Right renal pelvis (tissue), 4 donors: Measurements from ENCODE around the gene COQ4. TPM values are rescaled to one million over a fixed set of nuclear protein-coding genes. Genes with fewer than 3 reads are reported as not detected.
A peak's percentile ranks its signal among the peaks of the same experiment; 100 is the strongest.
"Not testable (repeated sequence)": the region's sequence is repeated elsewhere in the genome, so short reads cannot be mapped to it uniquely, and the experiment has no call there.

ENCODE experiments used
- DNase-seq, 4 donors: peaks; one replicate each; pipeline ENCODE4 v3.0.0-alpha.2; 2013; ENCODE audit warnings: low read depth in 4 of 4, low spot score in 3 of 4, missing footprints in 1 of 4
- polyA plus RNA-seq, 4 donors: library from polyadenylated mRNA; unstranded; fragments of 120-200 nt; gene quantifications; one replicate each; pipeline ENCODE4 v1.2.1, GENCODE V29; 2013; ENCODE audit not compliant: insufficient read length in 4 of 4

Gene COQ4
- polyA plus RNA-seq, 4 donors, result 54.8 to 70.1 (median 61.4) TPM

DNA sequence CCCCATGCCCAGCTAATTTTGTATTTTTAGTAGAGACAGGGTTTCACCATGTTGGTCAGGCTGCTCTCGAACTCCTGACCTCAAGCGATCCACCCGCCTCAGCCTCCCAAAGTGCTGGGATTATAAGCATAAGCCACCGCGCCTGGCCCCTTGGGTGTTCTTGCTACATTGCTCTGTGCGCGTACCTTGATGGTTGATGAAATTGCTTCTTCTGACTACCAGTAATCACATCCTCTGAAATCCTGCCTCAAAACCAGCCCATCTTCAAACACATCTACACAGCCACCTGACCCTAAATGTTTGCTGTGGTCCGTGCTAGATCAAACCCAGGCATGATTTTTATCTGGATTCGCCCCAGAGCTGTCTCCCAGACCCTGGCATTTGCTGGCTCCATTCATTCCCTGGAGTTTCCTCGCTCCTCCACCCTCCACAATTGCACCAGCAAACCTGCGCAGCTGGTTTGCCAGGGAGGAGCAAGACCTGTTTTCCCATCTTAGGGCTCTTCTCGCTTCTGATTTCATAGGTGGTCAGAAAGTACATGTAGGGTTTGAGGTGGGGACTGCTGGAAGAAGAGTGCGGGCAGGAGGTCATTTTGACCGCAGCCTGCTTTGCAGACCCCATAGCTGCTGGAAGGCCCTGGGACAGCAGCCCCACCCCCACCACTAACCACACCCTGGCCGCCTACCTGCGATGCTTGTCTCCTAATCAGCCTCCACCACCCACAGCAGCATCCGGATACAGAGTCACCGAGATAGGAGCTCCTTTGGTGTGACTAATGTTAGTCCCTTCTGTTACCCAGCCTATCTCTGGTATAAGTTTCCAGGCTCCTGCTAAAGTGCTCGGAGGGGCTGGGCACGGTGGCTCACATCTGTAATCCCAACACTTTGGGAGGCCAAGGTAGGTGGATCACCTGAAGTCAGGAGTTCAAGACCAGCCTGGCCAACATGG, 23.8 kb upstream of the COQ4 start:
- no peak for DNase-seq

DNA sequence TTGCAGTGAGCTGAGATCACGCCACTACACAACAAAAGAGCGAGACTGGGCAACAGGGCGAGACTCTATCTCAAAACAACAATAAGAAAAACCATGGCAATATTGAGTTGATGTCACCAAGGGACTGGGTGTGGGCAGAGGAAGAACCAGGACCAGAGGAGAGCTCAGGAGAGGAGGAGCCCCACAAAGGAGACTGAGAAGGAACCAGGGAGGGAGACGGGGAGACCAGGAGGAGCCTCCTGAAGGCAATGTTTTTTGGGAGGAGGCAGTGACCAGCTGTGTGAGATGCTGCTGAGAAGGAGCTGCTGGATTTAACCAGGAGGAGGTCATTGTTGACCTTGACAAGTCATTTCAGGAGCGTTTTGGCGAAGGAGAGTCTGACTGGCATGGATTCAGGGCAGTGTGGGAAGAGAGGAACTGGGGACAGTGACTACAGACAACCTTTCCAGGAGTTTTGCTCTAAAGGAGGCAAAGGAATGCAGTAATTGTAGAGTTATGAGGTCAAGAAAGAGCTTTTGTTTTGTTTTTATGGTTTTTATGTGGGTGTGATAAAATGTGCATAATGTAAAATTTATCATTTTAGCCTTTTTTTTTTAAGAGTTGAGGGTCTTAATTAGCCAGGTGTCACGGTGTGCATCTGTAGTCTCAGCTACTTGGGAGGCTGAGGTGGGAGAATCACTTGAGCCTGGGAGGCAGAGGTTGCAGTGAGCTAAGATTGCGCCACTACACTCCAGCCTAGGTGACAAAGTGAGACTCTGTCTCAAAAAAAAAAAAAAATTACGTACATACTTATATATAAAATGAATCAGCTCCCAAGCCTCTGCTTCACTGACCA, 18.3 kb upstream of the COQ4 start:
- DNase-seq, result no peak

DNA sequence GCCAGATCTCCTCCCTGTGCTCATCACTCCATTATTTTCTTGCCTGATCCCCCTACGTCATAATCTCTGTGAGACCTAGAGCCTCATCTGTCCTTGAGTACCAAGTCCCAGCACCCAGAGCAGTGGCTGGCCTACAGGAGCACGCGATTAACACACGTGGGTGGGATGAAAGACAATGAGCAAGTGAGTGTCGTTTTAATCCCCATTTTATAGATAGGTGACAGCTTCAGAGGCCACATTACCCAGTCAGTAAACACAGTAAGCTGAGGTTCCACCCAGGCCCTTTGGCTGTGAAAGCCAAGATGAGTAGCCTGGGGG, 17.7 kb upstream of the COQ4 start:
- DNase-seq, result no peak

DNA sequence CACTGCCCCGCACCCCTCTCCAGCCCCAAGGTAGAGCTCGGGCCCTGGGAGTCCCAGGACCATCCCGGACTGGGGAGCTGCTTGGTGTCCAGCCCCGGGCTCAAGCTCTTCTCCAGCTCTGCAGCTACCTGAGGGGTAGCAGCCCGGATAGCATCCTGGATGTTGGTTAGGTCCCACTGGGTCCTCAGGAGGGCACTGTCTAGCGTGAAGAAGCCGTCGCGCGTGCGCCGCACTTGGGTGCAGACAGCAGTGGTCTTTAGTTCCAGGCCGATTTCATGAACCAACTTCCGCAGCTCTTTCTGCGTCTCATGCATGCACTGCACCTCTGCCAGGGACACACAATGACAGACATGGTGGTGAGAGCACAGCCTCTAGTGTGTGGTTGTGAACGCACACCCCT, 13.1 kb upstream of the COQ4 start:
- DNase-seq, result no peak

DNA sequence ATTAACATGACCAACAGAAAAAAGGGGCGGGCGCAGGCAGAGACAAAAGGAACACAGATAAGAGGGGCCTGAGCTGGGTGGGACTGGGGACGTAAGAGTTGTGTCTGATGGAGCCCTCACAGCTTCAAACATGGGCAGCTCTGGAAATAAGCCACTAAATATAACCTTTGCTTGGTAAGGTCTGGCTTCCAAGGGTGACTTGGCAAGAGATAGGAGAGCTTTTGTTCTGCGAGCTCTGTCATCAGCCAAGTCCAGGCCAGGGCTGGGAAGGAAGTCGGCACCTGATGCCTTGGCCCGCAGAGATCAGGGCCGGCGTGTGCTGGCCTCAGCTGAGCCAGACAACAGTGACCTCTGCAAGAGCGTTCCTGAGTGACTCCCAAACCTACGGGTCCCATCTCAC, 12.2 kb upstream of the COQ4 start:
- DNase-seq, result no peak

DNA sequence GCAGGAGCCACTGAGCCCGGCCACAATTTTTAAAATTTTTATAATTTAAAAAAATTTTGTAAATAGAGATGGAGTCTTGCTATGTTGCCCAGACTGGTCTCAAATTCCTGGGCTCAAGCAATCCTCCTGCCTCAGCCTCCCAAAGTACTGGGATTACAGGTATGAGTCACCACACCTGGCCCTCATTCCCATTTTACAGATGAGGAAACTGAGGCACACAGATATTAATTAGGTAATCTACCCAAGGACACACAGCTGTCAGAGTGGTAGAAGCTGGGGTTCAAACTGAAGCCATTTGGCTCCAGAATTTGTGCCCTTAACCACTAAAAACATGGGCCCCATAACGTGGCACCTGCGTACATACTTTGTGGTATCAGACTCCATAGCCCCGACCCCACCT, 7.9 kb upstream of the COQ4 start:
- DNase-seq, result no peak

DNA sequence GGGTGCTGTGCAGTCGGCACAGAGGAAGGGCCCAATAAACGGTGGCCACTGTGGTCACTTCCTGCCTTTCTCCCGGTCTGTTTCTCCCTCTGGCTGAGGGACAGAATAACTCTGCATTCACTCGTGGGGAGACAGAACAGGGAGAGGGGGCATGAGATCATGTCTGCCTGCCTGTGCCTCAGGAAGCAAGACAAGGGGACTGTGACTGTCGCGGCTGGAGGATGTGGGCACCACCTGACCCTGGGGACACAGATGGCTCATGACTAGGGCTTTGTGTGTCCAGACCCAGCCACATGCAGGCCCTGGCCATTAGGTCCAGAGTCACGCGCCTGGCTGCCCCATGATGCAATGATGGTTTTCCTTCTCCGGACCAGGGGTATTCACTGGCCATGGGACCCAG, 6.2 kb upstream of the COQ4 start:
- DNase-seq, result no peak

DNA sequence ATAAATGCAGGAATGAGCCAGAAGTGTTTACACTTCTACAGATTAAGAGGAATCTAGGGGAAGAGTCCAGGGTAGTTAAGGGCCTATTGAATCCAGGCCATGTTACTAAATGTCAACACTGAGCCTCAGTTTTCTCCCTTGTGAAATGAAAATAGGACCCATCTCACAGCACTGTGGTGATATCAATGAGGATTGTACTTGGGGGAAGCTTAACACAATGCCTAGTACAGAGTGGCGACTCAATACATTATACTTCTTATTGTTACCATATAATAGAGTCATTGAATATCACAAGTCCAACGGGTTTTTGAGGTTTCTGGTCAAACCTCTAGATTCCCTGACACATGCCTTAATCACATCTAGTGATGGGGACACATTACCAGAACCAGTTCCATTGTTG, 5.0 kb upstream of the COQ4 start:
- DNase-seq, result no peak

DNA sequence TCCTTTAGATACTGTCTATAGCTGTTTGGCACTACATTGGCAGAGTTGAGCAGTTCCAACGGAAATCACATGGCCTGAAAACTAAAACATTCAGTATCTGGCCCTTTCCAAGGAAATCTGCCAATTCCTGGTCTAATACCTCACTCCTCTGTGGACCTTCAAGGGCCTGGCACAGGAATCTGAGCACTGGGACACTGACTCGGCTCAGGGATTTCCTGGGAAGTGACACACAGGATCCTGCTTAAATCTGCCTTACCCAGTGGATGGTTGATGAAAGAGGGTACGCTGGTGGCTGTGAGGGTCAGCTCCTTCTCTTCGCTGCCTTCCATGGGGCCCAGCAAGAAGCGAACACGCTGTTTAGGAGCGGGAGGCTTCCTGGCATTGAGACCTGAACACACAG, 1.3 kb upstream of the COQ4 start:
- DNase-seq, result no peak

DNA sequence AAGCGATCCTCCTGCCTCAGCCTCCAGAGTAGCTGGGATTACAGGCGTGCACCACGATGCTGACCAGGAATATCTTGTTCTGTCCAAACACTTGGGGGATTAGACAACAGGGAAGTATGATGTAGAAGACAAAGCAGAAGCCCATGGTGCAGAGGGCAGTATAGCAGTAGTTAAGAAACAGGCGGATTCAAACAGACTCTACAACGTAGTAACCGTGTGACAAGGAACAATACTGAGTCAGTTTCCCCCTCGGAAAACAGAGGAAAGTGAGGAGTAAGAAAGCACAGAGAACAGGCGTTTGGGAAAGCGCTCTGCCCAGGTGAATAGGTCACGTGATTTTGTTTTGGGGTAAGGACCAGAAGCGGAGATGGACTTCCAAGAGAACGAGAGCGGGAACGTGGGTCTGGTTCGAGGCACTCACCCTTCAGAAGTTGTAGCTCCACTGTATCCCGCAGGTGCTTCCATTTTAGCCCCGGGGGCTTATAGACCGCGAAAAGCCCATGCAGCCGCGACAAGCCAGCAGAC, 698 bp upstream of the COQ4 start:
- no peak for DNase-seq

DNA sequence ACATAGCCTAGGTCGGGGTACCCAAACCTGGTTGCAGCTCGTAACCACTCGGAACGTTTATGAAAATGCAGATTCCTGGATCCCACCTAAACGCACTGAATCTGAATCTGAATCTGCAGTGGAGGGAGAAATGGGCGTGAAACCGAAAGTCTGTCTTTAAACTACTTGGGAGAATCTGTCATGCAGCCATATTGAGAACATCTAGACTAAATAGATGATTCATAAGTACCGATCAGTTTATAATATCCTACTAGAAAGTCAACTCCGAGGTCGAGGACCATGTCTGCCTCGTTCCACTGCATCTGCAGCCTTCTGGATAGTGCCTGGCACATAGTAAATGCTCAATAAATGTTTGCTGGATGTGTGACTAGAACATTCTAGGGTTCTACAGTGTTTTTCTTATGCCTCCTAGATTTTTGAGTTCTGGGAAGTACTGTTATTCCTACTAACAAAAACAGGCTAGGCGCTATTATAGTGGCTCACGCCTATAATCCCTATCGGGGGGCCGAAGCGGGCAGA, 632 bp downstream of the COQ4 start:
- no peak for DNase-seq

DNA sequence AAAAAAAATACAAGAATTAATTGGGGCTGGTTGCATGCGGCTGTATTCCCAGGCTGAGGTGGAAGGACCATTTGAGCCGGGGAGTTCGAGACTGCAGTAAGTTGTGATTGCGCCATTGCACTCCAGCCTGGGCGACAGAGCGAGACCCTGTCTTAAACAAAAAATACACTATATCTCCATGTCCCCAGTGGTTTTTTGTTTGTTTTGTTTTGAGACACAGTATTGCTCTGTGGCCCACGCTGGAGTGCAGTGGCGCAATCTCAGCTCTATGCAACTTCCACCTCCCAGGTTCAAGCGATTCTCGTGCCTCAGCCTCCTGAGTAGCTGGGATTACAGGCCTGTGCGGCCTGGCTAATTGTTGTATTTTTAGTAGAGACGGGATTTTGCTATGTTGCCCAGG, 1.2 kb downstream of the COQ4 start:
- DNase-seq, result no peak

DNA sequence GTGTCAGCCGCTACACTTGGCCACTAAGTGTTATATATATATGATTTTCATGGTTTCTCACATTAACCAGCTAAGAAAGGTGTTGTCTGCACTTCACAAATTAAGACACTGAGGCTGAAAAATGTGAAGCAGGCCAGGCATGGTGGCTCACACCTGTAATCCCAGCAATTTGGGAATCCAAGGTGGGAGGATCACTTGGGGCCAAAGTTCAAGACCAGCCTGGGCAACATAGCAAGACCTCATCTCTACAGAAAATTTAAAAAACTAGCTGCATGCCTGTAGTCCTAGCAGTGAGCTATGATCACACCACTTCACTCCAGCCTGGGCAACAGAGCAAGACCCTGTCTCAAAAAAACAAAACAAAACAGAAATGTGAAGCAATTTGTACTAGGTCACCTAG, 1.8 kb downstream of the COQ4 start:
- no peak for DNase-seq

DNA sequence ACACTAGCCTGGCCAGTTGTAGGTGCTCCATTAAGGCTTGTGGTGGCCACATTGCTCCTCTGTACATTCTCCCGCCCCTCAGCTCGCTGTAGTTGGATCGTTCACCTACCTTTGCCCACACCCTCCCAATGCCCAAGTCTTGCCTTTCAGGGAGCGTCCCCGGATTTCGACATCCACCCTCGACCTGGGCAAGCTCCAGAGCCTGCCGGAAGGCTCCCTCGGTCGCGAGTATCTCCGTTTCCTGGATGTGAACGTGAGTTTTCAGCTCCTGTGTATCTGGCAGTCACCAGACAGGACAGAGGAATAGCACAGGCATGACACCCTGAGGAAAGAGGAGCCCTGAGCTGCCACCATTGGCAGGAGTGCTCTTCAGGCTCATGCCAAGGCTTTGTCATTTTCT, 3.0 kb downstream of the COQ4 start:
- no peak for DNase-seq

DNA sequence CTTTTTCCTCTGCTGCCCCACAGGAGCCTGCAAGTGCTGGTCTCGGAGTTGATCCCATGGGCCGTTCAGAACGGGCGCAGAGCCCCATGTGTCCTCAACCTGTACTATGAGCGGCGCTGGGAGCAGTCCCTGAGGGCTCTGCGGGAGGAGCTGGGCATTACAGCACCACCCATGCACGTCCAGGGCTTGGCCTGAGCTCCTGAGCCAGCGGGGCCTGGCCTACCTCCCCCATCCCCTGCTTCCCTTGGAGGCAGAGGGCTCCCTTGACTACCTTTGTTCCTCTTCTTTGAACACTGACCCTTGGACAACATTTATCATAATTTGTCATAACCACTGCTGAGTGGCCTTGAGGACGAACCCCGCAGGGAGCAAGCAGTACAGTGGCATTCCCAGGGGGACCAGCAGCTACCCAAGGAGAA, 10.8 kb downstream of the COQ4 start:
- no peak for DNase-seq

DNA sequence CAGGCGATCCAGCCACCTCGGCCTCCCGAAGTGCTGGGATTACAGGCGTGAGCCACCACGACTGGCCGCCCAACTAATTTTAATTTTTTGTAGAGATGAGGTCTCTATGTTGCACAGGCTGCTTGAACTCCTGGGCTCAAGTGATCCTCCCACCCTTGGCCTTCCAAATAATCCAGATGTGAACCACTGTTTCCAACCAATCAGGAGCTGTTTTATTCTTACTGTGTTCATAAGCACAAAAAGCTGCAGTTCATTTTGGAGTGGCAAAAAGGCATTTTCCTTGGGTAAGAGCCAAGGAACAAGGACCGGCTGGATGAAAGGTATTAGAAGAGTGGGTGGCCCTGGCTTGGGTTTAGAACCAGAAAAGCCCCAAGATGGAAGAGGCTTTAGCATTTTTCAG, 12.5 kb downstream of the COQ4 start:
- DNase-seq, result no peak

DNA sequence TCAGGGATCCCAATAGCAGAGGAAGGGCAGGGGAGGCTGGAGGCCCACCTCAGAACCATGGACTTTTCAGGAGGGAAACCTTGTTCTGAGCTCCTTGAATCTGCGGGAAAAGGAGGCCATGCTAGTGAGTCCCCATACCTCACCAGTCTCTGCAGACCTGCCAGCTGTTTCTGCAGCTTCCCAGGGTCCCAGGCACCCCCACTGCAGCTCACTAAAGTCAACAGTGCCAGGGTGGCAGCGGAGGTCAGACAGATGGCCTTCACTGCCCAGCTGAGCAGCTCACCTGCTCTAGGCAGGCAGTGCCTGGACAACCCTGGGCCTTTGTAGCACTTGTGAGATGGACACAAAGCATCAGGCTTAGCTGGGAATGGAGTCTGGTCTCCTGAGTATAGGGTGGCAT, 13.3 kb downstream of the COQ4 start:
- no peak for DNase-seq

DNA sequence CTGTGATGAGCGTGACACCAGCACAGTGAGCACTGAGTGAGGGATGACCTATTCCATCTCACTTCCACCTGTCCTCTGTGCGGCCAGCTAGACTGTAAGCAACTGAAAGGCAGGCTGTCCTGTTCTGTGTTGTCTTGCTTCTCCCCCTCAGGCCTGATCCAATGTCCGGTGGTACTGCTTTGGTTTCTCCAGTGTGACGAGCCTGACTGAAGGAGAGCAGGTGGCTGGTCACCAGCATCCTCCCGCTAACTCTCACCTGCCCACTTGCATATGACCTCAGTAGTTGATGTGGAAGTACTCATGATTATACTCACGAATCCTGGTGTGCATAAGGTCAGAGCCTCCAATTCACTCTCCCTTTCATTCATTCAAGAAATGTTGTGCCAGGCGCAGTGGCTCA, 15.3 kb downstream of the COQ4 start:
- DNase-seq, result no peak

DNA sequence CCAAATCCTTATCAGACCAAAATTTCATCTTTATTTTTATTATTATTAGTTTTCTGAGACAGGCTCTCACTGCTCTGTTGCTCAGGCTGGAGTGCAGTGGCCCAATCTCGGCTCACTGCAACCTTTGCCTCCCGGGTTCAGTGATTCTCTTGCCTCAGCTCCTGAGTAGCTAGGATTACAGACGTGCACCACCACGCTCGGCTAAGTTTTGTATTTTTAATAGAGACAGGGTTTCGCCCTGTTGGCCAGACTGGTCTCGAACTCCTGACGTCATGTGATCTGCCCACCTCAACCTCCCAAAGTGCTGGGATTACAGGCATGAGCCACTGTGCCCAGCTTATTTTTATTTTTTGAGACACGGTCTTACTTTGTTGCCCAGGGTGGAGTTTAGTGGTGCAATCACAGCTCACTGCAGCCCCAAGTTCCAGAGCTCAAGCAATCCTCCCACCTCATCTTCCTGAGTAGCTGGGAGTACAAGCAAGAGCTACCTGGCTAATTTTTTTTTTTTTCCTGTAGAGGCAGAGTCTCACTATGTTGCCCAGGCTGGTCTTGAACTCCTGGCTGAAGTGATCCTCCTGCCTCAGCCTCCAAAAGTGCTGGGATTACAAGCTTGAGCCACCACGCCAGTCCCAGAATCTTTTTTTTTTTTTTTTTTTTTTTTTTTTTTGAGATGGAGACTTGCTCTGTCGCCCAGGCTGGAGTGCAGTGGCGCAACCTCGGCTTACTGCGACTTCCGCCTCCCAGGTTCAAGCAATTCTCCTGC, 16.4 kb downstream of the COQ4 start:
- DNase-seq, result not testable (repeated sequence)

DNA sequence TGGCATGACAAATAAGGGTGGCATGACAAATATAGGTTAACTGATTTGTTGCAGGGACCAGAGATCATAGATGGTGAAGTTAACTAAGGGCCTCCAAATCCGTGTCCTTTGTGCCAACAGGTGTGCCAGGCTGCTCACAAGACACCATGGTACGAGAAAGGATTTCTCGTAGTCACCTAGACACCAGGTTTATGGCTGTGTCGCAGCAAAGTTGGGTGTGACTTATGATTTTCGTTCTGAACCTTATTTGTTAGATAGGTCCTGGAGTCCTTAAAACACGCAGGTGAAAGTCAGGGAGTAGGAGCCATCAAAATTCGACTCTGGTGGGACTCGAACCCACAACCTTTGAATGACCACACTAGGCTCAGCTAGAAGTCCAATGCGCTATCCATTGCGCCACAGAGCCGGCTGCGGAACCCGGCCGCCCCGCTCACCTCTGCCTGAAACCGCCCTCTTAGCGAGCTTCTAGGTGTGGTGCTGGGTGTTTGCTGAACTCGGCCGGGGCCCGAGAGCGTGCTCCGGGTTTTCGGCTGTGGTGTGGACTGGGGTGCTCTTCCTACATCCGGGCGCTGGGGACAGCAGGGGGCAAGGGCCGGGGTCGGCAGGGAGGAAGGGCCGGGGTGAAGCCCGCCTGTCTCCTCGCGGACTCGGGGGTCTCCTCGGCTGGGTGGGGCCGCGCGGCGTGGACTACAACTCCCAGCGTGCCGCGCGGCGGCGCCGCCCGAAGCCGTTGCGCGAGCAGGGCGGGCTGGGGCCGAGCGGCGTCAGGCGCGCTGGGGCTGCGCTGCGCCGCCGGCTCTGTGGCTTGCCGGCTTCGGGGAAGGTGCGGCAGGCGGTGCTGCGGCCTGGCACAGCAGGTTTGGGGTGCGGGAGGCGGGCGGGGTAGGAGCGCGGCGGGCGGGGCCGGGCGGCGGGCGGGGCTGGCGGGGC, 17.4 kb downstream of the COQ4 start, which contains the start of gene SLC27A4:
SLC27A4 (plus strand) TSS at position 767 of the 930 bp plus-strand sequence. CDS start 2,606 bp downstream, outside the sequence.
- peak in 2 of 4 donors; percentile 51 to 57 for DNase-seq
